IMR-90 (cell line): ENCODE data around the gene CBX5.

ENCODE experiments used
- BHLHE40 ChIP-seq: fragments of 150-350 bp; IDR thresholded peaks from 2 replicates; pipeline ENCODE4 v1.6.1; 2016; ENCODE audit warnings: mild to moderate bottlenecking, low read depth, low read length
- CEBPB ChIP-seq: IDR thresholded peaks from 2 replicates; pipeline ENCODE4 v1.6.1; 2012; ENCODE audit warnings: low read depth, low read length, improper control_type of control experiment
- CHD1 ChIP-seq: IDR thresholded peaks from 2 replicates; pipeline ENCODE4 v1.6.1; 2012; ENCODE audit warnings: low read depth, low read length, improper control_type of control experiment
- FOS ChIP-seq: fragments of 150-350 bp; IDR thresholded peaks from 2 replicates; pipeline ENCODE4 v1.6.1; 2016; ENCODE audit warnings: low read depth, low read length
- MAFK ChIP-seq: IDR thresholded peaks from 2 replicates; pipeline ENCODE4 v1.6.1; 2012; ENCODE audit warnings: low read depth, low read length, improper control_type of control experiment
- MXI1 ChIP-seq: IDR thresholded peaks from 2 replicates; pipeline ENCODE4 v1.6.1; 2012; ENCODE audit warnings: low read depth, mild to moderate bottlenecking, low read length, moderate library complexity, borderline replicate concordance
- POLR2A ChIP-seq: IDR thresholded peaks from 2 replicates; pipeline ENCODE4 v1.6.1; 2012; ENCODE audit warnings: mild to moderate bottlenecking, low read depth, low read length
- RCOR1 ChIP-seq: IDR thresholded peaks from 2 replicates; pipeline ENCODE4 v1.6.1; 2012; ENCODE audit warnings: mild to moderate bottlenecking, low read length, improper control_type of control experiment; ENCODE audit not compliant: insufficient replicate concordance
- USF2 ChIP-seq: fragments of 150-350 bp; IDR thresholded peaks from 2 replicates; pipeline ENCODE4 v1.6.1; 2017; ENCODE audit warnings: mild to moderate bottlenecking, antibody characterized with exemption, low read length, low read depth
- TF ChIP-seq, protein P1 (sequence below): conservative IDR thresholded peaks from 2 replicates; pipeline ENCODE4 v1.5.1; 2012; ENCODE audit warnings: mild to moderate bottlenecking, low read depth, low read length, improper control_type of control experiment
- TF ChIP-seq, protein P2 (sequence below): fragments of 150-350 bp; IDR thresholded peaks from 2 replicates; pipeline ENCODE4 v1.6.1; 2016; ENCODE audit warnings: low read depth, mild to moderate bottlenecking, low read length, moderate library complexity, borderline replicate concordance

GRCh38 chr12:54294152-54294952, 14.4 kb upstream of the CBX5 start:
- no peak for TF ChIP-seq BHLHE40
- no peak for TF ChIP-seq MAFK
- TF ChIP-seq, protein P1, sequence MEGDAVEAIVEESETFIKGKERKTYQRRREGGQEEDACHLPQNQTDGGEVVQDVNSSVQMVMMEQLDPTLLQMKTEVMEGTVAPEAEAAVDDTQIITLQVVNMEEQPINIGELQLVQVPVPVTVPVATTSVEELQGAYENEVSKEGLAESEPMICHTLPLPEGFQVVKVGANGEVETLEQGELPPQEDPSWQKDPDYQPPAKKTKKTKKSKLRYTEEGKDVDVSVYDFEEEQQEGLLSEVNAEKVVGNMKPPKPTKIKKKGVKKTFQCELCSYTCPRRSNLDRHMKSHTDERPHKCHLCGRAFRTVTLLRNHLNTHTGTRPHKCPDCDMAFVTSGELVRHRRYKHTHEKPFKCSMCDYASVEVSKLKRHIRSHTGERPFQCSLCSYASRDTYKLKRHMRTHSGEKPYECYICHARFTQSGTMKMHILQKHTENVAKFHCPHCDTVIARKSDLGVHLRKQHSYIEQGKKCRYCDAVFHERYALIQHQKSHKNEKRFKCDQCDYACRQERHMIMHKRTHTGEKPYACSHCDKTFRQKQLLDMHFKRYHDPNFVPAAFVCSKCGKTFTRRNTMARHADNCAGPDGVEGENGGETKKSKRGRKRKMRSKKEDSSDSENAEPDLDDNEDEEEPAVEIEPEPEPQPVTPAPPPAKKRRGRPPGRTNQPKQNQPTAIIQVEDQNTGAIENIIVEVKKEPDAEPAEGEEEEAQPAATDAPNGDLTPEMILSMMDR: peak; percentile 69
- TF ChIP-seq MXI1: no peak
- no peak for TF ChIP-seq RCOR1
- no peak for TF ChIP-seq CEBPB
- no peak for TF ChIP-seq USF2
- no peak for TF ChIP-seq POLR2A
- no peak for TF ChIP-seq FOS
- TF ChIP-seq, protein P2, sequence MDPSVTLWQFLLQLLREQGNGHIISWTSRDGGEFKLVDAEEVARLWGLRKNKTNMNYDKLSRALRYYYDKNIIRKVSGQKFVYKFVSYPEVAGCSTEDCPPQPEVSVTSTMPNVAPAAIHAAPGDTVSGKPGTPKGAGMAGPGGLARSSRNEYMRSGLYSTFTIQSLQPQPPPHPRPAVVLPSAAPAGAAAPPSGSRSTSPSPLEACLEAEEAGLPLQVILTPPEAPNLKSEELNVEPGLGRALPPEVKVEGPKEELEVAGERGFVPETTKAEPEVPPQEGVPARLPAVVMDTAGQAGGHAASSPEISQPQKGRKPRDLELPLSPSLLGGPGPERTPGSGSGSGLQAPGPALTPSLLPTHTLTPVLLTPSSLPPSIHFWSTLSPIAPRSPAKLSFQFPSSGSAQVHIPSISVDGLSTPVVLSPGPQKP: no peak
- no peak for TF ChIP-seq CHD1
